Measurements from ENCODE around the gene BMERB1.
"Not testable (repeated sequence)": the region's sequence is repeated elsewhere in the genome, so short reads cannot be mapped to it uniquely, and the experiment has no call there.

The BMERB1 gene

GRCh38 chr16:15435216-15435864, 952 bp downstream of the BMERB1 start:
- DNase-seq (ENCODE audit: low read depth in 2 of 2), result peak in 1 of 2 donors; percentile 41
- peak overlapping the region; percentile 87 to 89 for H3K4me3 ChIP-seq (replicated peaks in 1 of 2; ENCODE audit: low read depth in 2 of 2, low read length in 2 of 2)
- no peak for TF ChIP-seq CTCF (IDR thresholded peaks at IDR 0.05; ENCODE audit: low read depth, low read length)

GRCh38 chr16:15439102-15439501, 4.7 kb downstream of the BMERB1 start:
- DNase-seq (ENCODE audit: low read depth in 2 of 2), result no peak
- H3K4me3 ChIP-seq (replicated peaks in 1 of 2; ENCODE audit: low read depth in 2 of 2, low read length in 2 of 2), result no peak overlapping the region
- TF ChIP-seq CTCF (IDR thresholded peaks at IDR 0.05; ENCODE audit: low read depth, low read length), result no peak

GRCh38 chr16:15439521-15439920, 5.1 kb downstream of the BMERB1 start:
- DNase-seq (ENCODE audit: low read depth in 2 of 2), result no peak
- H3K4me3 ChIP-seq (replicated peaks in 1 of 2; ENCODE audit: low read depth in 2 of 2, low read length in 2 of 2), result no peak overlapping the region
- no peak for TF ChIP-seq CTCF (IDR thresholded peaks at IDR 0.05; ENCODE audit: low read depth, low read length)

- TF ChIP-seq CTCF (IDR thresholded peaks at IDR 0.05; ENCODE audit: low read depth, low read length), result no peak
- H3K4me3 ChIP-seq (replicated peaks in 1 of 2; ENCODE audit: low read depth in 2 of 2, low read length in 2 of 2), result no peak overlapping the region
- peak; percentile 31 to 92 for DNase-seq (ENCODE audit: low read depth in 2 of 2)
These were observed 6.5 kb downstream of the BMERB1 start for GRCh38 chr16:15440852-15441251.

- not testable (repeated sequence) for H3K4me3 ChIP-seq (replicated peaks in 1 of 2; ENCODE audit: low read depth in 2 of 2, low read length in 2 of 2)
- DNase-seq (ENCODE audit: low read depth in 2 of 2), result peak in 1 of 2 donors; percentile 35
These were observed 7.8 kb downstream of the BMERB1 start for GRCh38 chr16:15442140-15442539.

GRCh38 chr16:15443753-15444152, 9.4 kb downstream of the BMERB1 start:
- no peak overlapping the region for H3K4me3 ChIP-seq (replicated peaks in 1 of 2; ENCODE audit: low read depth in 2 of 2, low read length in 2 of 2)
- DNase-seq (ENCODE audit: low read depth in 2 of 2), result no peak
- TF ChIP-seq CTCF (IDR thresholded peaks at IDR 0.05; ENCODE audit: low read depth, low read length), result no peak

- H3K4me3 ChIP-seq (replicated peaks in 1 of 2; ENCODE audit: low read depth in 2 of 2, low read length in 2 of 2), result no peak overlapping the region
- TF ChIP-seq CTCF (IDR thresholded peaks at IDR 0.05; ENCODE audit: low read depth, low read length), result no peak
- no peak for DNase-seq (ENCODE audit: low read depth in 2 of 2)
These were observed 9.9 kb downstream of the BMERB1 start for GRCh38 chr16:15444264-15444663.

Measured in cardiac fibroblast (primary cell).